GM23338 (cell line): ENCODE results near the gene CASS4. TPM values are rescaled to one million over a fixed set of nuclear protein-coding genes. Genes with fewer than 3 reads are reported as not detected.

Experiments used
- ATAC-seq: fragments of 200-7000 bp; cut with Tn5 transposase; 3 replicates; pipeline ENCODE4 v1.9.1; 2020
- DNase-seq: peaks from one replicate; pipeline ENCODE4 v3.0.0-alpha.2; 2015; ENCODE audit warnings: low spot score
- H2AFZ ChIP-seq: fragments of 200-600 bp; sonication (generic); 2 replicates; pipeline ENCODE4 v1.8.0; 2016; ENCODE audit warnings: antibody characterized with exemption, mild to moderate bottlenecking, moderate library complexity
- H3F3A ChIP-seq: fragments of 200-600 bp; sonication (generic); replicated peaks from 2 replicates; pipeline ENCODE4 v1.8.0; 2017; ENCODE audit warnings: antibody characterized with exemption, mixed run types, low read depth
- H3K27ac ChIP-seq: fragments of 200-600 bp; sonication (generic); 2 replicates; pipeline ENCODE4 v1.6.1; 2016; ENCODE audit warnings: low read depth
- H3K27me3 ChIP-seq: fragments of 200-600 bp; sonication (generic); 2 replicates; pipeline ENCODE4 v1.8.0; 2016; ENCODE audit warnings: mild to moderate bottlenecking, mixed run types, moderate library complexity; ENCODE audit not compliant: insufficient read depth
- H3K36me3 ChIP-seq: fragments of 200-600 bp; sonication (generic); 2 replicates; pipeline ENCODE4 v1.8.0; 2016; ENCODE audit warnings: mild to moderate bottlenecking; ENCODE audit not compliant: insufficient read depth
- H3K4me1 ChIP-seq: fragments of 200-600 bp; sonication (generic); 2 replicates; pipeline ENCODE4 v1.8.0; 2016; ENCODE audit warnings: mild to moderate bottlenecking, moderate library complexity; ENCODE audit not compliant: insufficient read depth
- H3K4me2 ChIP-seq: fragments of 200-600 bp; sonication (generic); 2 replicates; pipeline ENCODE4 v1.7.1; 2017; ENCODE audit warnings: mixed run types
- H3K4me3 ChIP-seq: fragments of 200-600 bp; sonication (generic); 2 replicates; pipeline ENCODE4 v1.6.1; 2016; ENCODE audit warnings: mixed run types
- H3K79me2 ChIP-seq: fragments of 200-600 bp; sonication (generic); replicated peaks from 2 replicates; pipeline ENCODE4 v1.8.0; 2017; ENCODE audit warnings: mild to moderate bottlenecking; ENCODE audit not compliant: insufficient read depth
- H3K9me2 ChIP-seq: fragments of 200-600 bp; sonication (generic); 2 replicates; pipeline ENCODE4 v1.8.0; 2017; ENCODE audit not compliant: insufficient read depth
- H4K20me1 ChIP-seq: fragments of 200-600 bp; sonication (generic); replicated peaks from 2 replicates; pipeline ENCODE4 v1.8.0; 2017; ENCODE audit warnings: mild to moderate bottlenecking; ENCODE audit not compliant: insufficient read depth
- H3K27ac Mint-ChIP-seq: 2 replicates; pipeline ENCODE4 v1.8.0; 2020; ENCODE audit warnings: inconsistent platforms, mild to moderate bottlenecking, moderate library complexity, mixed read lengths
- H3K27me3 Mint-ChIP-seq: 3 replicates; pipeline ENCODE4 v1.8.0; 2022; ENCODE audit warnings: low read depth, mild to moderate bottlenecking, moderate library complexity, mixed read lengths, inconsistent platforms; ENCODE audit not compliant: insufficient read depth, poor library complexity
- H3K36me3 Mint-ChIP-seq: 3 replicates; pipeline ENCODE4 v1.8.0; 2021; ENCODE audit warnings: low read depth, mild to moderate bottlenecking, inconsistent platforms, moderate library complexity, mixed read lengths
- H3K4me1 Mint-ChIP-seq: 3 replicates; pipeline ENCODE4 v1.8.0; 2020; ENCODE audit warnings: mild to moderate bottlenecking, inconsistent platforms, mixed read lengths
- H3K4me3 Mint-ChIP-seq: 3 replicates; pipeline ENCODE4 v1.8.0; 2021; ENCODE audit warnings: moderate library complexity, mild to moderate bottlenecking, inconsistent platforms, mixed read lengths
- H3K9me3 Mint-ChIP-seq: 3 replicates; pipeline ENCODE4 v1.8.0; 2020; ENCODE audit warnings: moderate library complexity, mild to moderate bottlenecking, inconsistent platforms, mixed read lengths
- CREB1 ChIP-seq: fragments of 250-450 bp; sonication (Bioruptor Pico); IDR thresholded peaks from 2 replicates; pipeline ENCODE4 v1.5.0; 2020; ENCODE audit warnings: low read depth, mild to moderate bottlenecking, moderate library complexity
- CTCF ChIP-seq, 2 experiments: fragments of 200-600 bp in 1 of 2; sonication (generic) in 1 of 2; conservative IDR thresholded peaks; 2 replicates each; pipeline versions ENCODE4 v1.5.1 to v1.6.1; 2016 to 2017; ENCODE audit warnings: antibody characterized with exemption in 2 of 2, low read depth in 2 of 2, mild to moderate bottlenecking in 2 of 2, moderate library complexity in 1 of 2
- ETS1 ChIP-seq: IDR thresholded peaks from 2 replicates; pipeline ENCODE4 v1.6.1; 2016; ENCODE audit warnings: antibody characterized with exemption
- EZH2 ChIP-seq: fragments of 200-600 bp; sonication (generic); IDR thresholded peaks from one replicate; pipeline ENCODE4 v1.8.0; 2017; ENCODE audit warnings: antibody characterized with exemption, mild to moderate bottlenecking, low read depth; ENCODE audit not compliant: unreplicated experiment
- JUNB ChIP-seq: IDR thresholded peaks from one replicate; pipeline ENCODE4 v1.6.1; 2016; ENCODE audit warnings: antibody characterized with exemption; ENCODE audit not compliant: unreplicated experiment
- NANOG ChIP-seq: IDR thresholded peaks from 2 replicates; pipeline ENCODE4 v1.6.1; 2016; ENCODE audit warnings: antibody characterized with exemption, borderline replicate concordance
- REST ChIP-seq: IDR thresholded peaks from one replicate; pipeline ENCODE4 v1.6.1; 2018; ENCODE audit warnings: antibody characterized with exemption; ENCODE audit not compliant: unreplicated experiment
- STAT1 ChIP-seq: IDR thresholded peaks from one replicate; pipeline ENCODE4 v1.6.1; 2016; ENCODE audit warnings: antibody characterized with exemption; ENCODE audit not compliant: unreplicated experiment
- ZNF331 ChIP-seq: fragments of 250-450 bp; sonication (Bioruptor Pico); IDR thresholded peaks from 2 replicates; pipeline ENCODE4 v1.5.0; 2020; ENCODE audit warnings: low read depth, mild to moderate bottlenecking, moderate library complexity
- ZNF462 ChIP-seq: fragments of 250-450 bp; sonication (Bioruptor Pico); IDR thresholded peaks from 2 replicates; pipeline ENCODE4 v1.5.0; 2020; ENCODE audit warnings: mild to moderate bottlenecking, moderate library complexity
- polyA plus RNA-seq: library from polyadenylated mRNA; unstranded; fragments of >200 nt; fragmentation: Nextera tagmentation; extraction: Ambion mirVana; gene quantifications from 2 replicates; pipeline ENCODE4 v1.2.1, GENCODE V29; 2016
- total RNA-seq: library from RNA; depleted of rRNA; stranded (reverse); fragments of >200 nt; shearing (Covaris generic); gene quantifications from 2 replicates; pipeline ENCODE4 v1.2.3, GENCODE V29; 2014

CASS4 gene
- total and polyA plus RNA-seq, 2 experiments from 2014 or later: not detected

GRCh38 chr20:56443654-56444540 lies 31.8 kb downstream of the CASS4 start:
- H3F3A ChIP-seq: no peaks in the 10 kb centered on the region
- H4K20me1 ChIP-seq: no peaks in the 10 kb centered on the region
- H3K79me2 ChIP-seq: no peaks in the 10 kb centered on the region
- DNase-seq (peak; percentile 32), ATAC-seq (peak; percentile 39)
- no peaks in the 10 kb centered on the region for H3K36me3 Mint-ChIP-seq
- H3K27ac ChIP-seq: no peak overlapping the region
- no peaks in the 10 kb centered on the region for H3K9me3 Mint-ChIP-seq
- H3K4me1 ChIP-seq: no peaks in the 10 kb centered on the region
- no peak overlapping the region for H3K4me2 ChIP-seq
- TF ChIP-seq JUNB (no peak), CREB1 (CRISPR knock-in tag) (no peak), ETS1 (no peak), EZH2 (no peak), ZNF331 (CRISPR knock-in tag) (no peak), CTCF (conservative IDR thresholded peaks at IDR 0.05; ENCODE audit: low read depth in 2 of 2) (no peak), ZNF462 (CRISPR knock-in tag) (no peak), STAT1 (no peak), REST (no peak), NANOG (no peak)
- H3K9me2 ChIP-seq: no peaks in the 10 kb centered on the region
- H3K36me3 ChIP-seq: no peaks in the 10 kb centered on the region
- H3K4me3 Mint-ChIP-seq: no peak overlapping the region
- H2AFZ ChIP-seq: peak overlapping the region; percentile 84
- H3K27me3 Mint-ChIP-seq: peaks cover 8% of the 10 kb centered on the region
- H3K4me3 ChIP-seq: no peak overlapping the region
- H3K4me1 Mint-ChIP-seq: no peaks in the 10 kb centered on the region; the same call in 2 of the 3 replicates
- H3K27ac Mint-ChIP-seq: no peak overlapping the region
- H3K27me3 ChIP-seq: no peaks in the 10 kb centered on the region
